Fibroblast of lung (primary cell): ENCODE data around the gene PARD6B.

Source experiments
- EZH2 ChIP-seq: IDR thresholded peaks from 2 replicates; pipeline ENCODE4 v1.5.1; 2012; ENCODE audit warnings: low read length, control low read depth, mild to moderate bottlenecking; ENCODE audit errors: missing control alignments
- TF ChIP-seq, protein P1 (sequence below), 2 donors: IDR thresholded peaks in 1 of 2; conservative IDR thresholded peaks in 1 of 2; 1 replicate in 1 of 2; 2 replicates in 1 of 2; pipeline ENCODE4 v1.5.1; 2011 to 2012; ENCODE audit warnings: low read length in 2 of 2, control low read depth in 1 of 2, inconsistent platforms in 1 of 2, low read depth in 1 of 2, mild to moderate bottlenecking in 1 of 2

- TF ChIP-seq, protein P1, sequence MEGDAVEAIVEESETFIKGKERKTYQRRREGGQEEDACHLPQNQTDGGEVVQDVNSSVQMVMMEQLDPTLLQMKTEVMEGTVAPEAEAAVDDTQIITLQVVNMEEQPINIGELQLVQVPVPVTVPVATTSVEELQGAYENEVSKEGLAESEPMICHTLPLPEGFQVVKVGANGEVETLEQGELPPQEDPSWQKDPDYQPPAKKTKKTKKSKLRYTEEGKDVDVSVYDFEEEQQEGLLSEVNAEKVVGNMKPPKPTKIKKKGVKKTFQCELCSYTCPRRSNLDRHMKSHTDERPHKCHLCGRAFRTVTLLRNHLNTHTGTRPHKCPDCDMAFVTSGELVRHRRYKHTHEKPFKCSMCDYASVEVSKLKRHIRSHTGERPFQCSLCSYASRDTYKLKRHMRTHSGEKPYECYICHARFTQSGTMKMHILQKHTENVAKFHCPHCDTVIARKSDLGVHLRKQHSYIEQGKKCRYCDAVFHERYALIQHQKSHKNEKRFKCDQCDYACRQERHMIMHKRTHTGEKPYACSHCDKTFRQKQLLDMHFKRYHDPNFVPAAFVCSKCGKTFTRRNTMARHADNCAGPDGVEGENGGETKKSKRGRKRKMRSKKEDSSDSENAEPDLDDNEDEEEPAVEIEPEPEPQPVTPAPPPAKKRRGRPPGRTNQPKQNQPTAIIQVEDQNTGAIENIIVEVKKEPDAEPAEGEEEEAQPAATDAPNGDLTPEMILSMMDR (conservative IDR thresholded peaks at IDR 0.05 in 1 of 2, IDR thresholded peaks at IDR 0.05 in 1 of 2; ENCODE audit: low read depth in 1 of 2, low read length in 2 of 2), result no peak
- peak; percentile 52 for TF ChIP-seq EZH2
Observed at GRCh38 chr20:50690650-50691572, 40.5 kb upstream of the PARD6B start, which contains the start of gene RIPOR3.
